Lower leg skin (tissue), 3 donors: ENCODE measurements around the gene NPRL2.

Experiments
- CTCF ChIP-seq, 3 donors: fragments of 450-650 bp; IDR thresholded peaks; one replicate each; pipeline ENCODE4 v1.5.1; 2016; ENCODE audit warnings: antibody characterized with exemption in 3 of 3, mild to moderate bottlenecking in 3 of 3, moderate library complexity in 2 of 3
- POLR2A ChIP-seq, 2 donors: fragments of 450-650 bp; IDR thresholded peaks; one replicate each; pipeline ENCODE4 v1.6.1; 2016 to 2017; ENCODE audit warnings: antibody characterized with exemption in 2 of 2, mild to moderate bottlenecking in 1 of 2, moderate library complexity in 1 of 2

- TF ChIP-seq CTCF (IDR thresholded peaks at IDR 0.05) (no peak), POLR2A (IDR thresholded peaks at IDR 0.05) (no peak)
These were observed 22.8 kb upstream of the NPRL2 start for GRCh38 chr3:50373146-50374051.
